Renal cortical epithelial cell (primary cell): Measurements from ENCODE around the gene ZMIZ1. TPM values are rescaled to one million over a fixed set of nuclear protein-coding genes. Genes with fewer than 3 reads are reported as not detected.

Experiments used
- DNase-seq: peaks from one replicate; pipeline ENCODE4 v3.0.0-alpha.2; 2011; ENCODE audit warnings: low read depth
- total RNA-seq: library from RNA; depleted of rRNA; stranded (reverse); fragments of >200 nt; gene quantifications from 2 replicates; pipeline ENCODE4 v1.2.3, GENCODE V29; 2014

The ZMIZ1 gene
- total RNA-seq, 1 donor from 2014 or later = 45.0 TPM

GRCh38 chr10:79066411-79067240, 2.1 kb upstream of the ZMIZ1 start:
- DNase-seq = no peak

DNA sequence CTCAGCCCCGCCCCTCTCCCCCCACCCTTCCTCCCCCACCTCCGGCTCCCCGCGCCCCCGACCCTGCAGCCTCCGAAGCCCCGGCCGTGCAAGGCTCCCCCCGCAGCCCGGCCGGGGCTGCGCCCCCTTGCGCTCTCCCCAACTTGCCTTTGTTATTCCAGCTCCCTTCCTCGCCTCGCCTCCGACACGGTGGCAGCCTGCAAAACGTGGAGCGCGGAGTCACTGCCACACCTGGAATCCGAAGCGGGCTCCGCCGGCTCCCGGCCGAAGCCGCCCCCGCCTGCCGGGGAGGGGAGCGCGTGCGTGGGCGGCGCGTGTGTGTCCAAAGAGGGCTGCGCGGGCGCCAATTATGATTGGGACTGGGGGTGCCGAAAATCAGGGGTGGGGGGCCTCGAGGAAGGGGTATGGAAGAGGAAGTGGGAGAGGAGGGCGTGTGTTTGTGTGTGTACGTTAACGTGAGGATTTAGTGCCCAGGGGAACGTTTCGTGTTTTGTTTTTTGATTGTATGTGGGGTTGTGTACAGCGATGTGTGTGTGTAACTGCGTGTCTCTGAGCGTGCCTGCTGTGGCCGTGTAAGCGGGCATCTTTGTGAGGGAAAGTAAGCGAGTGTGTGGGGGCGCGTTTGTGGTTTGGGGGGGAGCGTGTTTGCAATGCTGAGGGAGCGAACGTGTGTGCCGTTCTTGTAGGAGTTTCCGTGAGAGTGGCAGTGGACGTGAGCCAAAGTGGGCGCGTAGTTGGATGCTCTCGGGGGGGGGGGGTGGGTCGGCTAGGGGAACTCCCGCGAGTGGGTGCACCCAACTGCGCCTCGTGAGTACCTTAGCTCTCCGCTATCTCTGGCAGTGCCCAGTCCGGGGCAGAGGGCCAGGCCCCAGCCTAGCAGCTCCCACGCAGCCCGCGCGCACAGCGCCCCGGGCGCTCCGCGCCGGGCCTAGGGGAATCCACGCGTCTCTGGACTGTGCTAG, 1.2 kb upstream of the ZMIZ1 start:
- peak; percentile 58 for DNase-seq

GRCh38 chr10:79068203-79068561, 584 bp upstream of the ZMIZ1 start:
- no peak for DNase-seq

DNA sequence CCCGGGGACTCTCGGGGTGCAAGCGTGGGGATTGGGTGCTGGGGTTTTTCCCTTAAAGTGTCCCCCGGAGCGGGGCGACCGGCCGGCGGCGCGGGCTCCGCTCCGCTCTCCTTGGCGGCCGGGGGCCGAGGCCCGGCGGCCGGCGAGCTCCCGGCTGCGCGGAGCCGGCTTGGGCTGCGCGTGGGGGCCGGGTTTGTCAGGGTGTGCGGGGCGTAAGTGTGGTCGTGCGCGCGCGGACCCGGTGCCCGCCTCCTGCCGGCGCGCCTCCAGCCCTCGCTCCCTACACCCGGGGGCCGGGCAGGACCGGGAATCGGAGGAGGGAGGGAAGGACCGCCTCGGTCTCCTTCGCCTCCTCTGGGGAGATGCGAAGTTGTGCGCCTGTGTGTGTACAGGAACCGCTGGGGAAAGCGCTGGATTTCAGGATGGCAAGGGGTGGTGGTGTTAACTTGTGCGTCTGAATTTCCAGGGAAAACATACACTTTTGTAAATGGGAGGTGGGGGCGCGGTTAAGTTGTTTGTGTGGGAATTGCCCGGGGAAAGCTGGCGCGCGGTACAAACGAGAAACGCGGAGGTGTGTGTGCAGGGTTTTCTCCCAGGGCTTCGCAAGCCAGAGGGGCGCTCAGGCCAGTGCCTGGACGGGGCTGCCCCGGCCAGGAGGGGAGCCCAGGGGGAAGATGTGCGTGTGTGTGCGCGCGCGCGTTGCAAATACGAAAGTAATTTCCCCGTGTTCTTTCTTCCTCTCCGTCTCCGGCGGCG, 737 bp downstream of the ZMIZ1 start:
- no peak for DNase-seq

DNA sequence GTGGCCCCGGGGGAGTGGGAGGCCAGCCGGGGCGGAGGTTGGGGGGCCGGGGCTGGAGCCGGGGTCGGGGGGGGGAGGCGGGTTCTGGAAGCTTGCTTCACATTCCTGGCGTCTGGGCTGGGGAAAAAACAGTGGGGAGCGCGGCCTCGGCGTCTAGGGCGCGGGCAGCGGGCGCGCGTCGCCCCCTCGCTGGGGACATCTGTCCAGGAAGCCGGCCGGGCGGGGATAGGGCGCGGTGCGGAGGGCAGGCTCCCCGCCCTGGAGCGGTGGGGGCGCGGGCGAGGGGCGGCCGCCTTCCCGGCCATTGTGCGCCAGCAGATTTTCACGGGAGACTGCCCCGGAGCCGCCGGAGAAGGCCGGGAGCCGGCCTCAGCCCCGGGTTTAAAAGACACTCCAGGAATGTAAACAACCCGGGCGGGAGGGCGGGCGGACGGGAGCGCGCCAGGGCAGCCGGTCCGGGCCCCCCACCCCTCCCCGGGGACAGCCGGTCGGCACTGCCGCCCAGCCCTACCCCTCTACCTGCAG, 1.4 kb downstream of the ZMIZ1 start:
- no peak for DNase-seq

- DNase-seq = peak; percentile 89
Measured at GRCh38 chr10:79070606-79071395, 2.0 kb downstream of the ZMIZ1 start.

- no peak for DNase-seq
Measured at GRCh38 chr10:79071396-79071923, 2.7 kb downstream of the ZMIZ1 start.

- no peak for DNase-seq
Measured at GRCh38 chr10:79072041-79072441, 3.3 kb downstream of the ZMIZ1 start.

DNA sequence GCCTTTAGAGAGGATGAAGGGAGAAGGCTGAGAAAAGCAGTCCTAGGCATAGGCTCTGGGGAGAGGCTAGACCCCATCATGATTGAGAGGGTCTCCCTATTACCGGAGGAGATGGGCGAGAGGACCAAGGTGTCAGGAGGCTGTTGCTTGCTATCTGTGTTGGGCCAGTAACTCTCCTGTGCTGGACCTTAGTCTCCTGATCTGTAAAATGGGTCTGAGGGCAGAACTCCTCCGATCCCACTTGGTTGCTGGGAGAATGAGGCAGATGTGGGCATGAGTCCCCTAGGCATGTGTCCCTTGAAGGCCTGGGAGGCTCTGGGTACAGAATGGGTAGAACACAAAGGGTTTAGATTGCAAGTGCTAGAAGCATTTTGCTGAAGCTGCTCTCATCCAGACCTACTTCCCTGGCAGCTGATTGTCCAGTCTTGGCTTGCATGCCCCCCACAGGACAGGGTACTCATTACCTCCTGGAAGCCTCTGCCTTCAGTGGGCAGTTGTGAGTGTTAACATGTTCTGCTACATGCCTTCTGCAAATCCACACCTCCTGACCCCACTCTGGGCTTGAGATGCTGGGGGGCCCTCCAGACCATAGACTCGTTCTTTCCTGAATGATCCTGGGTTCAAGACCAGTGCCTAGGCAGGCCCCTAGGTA, 4.4 kb downstream of the ZMIZ1 start:
- no peak for DNase-seq

GRCh38 chr10:79073784-79074432, 5.1 kb downstream of the ZMIZ1 start:
- peak; percentile 73 for DNase-seq

GRCh38 chr10:79074732-79075131, 6.0 kb downstream of the ZMIZ1 start:
- DNase-seq = no peak

DNA sequence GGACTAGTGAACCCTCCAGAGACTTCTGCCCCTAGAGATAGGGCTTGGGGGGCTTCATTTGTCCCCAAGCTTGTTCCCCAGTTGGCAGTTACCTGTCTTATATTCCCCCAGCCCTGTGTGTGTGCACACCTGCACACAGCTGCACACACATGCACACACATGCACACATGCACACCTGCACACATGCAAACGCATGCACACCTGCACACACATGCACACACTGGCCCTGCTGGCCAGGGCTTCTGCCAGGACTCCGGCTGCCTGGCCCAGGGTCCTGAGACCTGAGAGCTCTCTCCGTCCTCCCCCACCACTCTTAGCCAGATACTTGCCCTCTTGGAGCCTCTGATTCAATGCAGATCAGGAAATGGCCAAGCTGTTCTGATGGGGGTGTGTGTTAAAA, 6.7 kb downstream of the ZMIZ1 start:
- no peak for DNase-seq

DNA sequence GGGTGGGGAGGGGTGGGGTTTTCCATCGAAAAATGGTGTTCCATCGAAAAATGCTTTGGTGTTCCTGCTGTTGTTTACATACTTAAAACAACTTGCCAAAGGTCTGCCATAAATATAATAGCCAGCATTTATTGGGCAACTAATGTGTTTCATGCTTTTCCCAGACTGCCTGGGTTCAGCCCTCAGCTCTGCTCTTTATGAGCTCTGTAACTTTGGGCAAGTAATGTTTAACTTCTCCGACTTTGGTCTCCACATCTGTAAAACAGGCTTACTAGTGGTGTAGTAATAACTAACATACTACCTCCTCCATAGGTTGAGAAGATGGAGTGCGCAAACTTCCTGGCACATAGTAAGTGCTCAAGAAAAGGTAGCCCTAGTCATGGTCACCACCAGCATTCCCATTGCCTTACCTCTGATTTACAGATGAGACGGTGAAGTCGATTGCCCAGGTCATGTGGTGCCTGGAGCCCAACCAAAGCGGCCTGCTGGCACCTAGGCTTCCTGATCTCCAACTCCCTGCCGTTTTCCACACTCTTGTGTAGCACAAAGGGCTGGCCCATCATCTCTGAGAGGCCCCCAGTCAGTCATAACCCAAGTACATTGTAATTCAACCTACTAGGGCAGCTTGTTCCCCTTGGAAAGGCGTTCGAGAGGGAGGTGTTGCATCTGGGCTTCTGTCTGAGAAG, 8.9 kb downstream of the ZMIZ1 start:
- no peak for DNase-seq

DNA sequence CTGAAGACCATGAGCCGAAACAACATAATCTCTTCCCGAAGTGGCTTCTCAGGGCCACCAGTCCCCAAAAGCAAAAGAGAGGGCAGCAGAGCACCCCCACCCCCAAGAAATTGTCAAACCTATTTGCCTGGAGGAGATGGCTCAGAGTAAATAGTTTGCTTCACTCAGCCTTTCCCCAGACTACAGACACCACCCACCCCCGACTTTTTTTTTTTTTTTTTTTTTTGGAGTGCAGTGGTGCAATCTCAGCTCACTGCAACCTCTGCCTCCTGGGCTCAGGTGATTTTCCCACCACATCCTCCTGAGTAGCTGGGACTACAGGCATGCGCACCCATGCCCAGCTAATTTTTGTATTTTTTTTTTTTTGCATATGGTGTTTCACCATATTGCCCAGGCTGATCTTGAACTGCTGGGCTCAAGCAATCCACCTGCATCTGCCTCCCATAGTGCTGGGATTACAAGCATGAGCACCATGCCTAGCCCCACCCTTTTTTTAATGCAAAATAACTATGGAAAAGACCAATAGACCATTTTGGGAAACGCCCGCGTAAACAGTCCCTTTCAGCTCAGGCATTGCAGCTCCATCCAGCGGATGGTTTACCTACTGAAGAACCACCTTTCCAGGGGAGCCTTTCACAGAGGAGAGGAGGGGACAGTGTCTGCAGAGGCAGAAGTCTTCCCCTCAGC, 9.7 kb downstream of the ZMIZ1 start:
- DNase-seq = no peak

GRCh38 chr10:79079054-79079397, 10.3 kb downstream of the ZMIZ1 start:
- no peak for DNase-seq

- peak; percentile 67 for DNase-seq
Measured at GRCh38 chr10:79079490-79080355, 11.0 kb downstream of the ZMIZ1 start.

- DNase-seq = peak; percentile 79
Measured at GRCh38 chr10:79081353-79082034, 12.7 kb downstream of the ZMIZ1 start.
